Keratinocyte (primary cell): Measurements from ENCODE around the gene ARHGAP6. TPM values are rescaled to one million over a fixed set of nuclear protein-coding genes. Genes with fewer than 3 reads are reported as not detected.

Experiments
- DNase-seq: peaks from one replicate; pipeline ENCODE4 v3.0.0-alpha.2; 2011; ENCODE audit warnings: low read depth, missing footprints, low spot score
- FAIRE-seq: peaks from 2 replicates; lab custom pipeline; 2011; peaks lifted over from hg19 to GRCh38; lab: Jason Lieb, UNC
- H2AFZ ChIP-seq: 2 replicates; pipeline ENCODE4 v1.6.0; 2012; ENCODE audit warnings: low read length, control low read depth, inconsistent platforms; ENCODE audit not compliant: control insufficient read depth
- H3K27ac ChIP-seq: 2 replicates; pipeline ENCODE4 v1.5.1; 2011; ENCODE audit warnings: low read length; ENCODE audit not compliant: control insufficient read depth, insufficient read depth
- H3K27me3 ChIP-seq: 3 replicates; pipeline ENCODE4 v1.6.0; 2011; ENCODE audit warnings: low read length; ENCODE audit not compliant: control insufficient read depth, insufficient read depth; ENCODE audit errors: extremely low read depth
- H3K36me3 ChIP-seq, 2 experiments: 2 replicates in 1 of 2; 3 replicates in 1 of 2; pipeline ENCODE4 v1.5.1; 2011; ENCODE audit warnings: low read length in 2 of 2, mild to moderate bottlenecking in 1 of 2; ENCODE audit not compliant: control insufficient read depth in 2 of 2, insufficient read depth in 2 of 2; ENCODE audit errors: extremely low read depth in 1 of 2
- H3K4me1 ChIP-seq: 3 replicates; pipeline ENCODE4 v1.5.1; 2011; ENCODE audit warnings: low read length; ENCODE audit not compliant: control insufficient read depth, insufficient read depth; ENCODE audit errors: extremely low read depth
- H3K4me2 ChIP-seq: 3 replicates; pipeline ENCODE4 v1.6.0; 2011; ENCODE audit warnings: low read depth, low read length; ENCODE audit not compliant: control insufficient read depth, insufficient read depth; ENCODE audit errors: extremely low read depth
- H3K4me3 ChIP-seq, 3 experiments: fragments of 200-600 bp in 1 of 3; sonication (generic) in 1 of 3; 2 replicates in 2 of 3; 3 replicates in 1 of 3; pipeline ENCODE4 v1.5.1; 2011 to 2016; ENCODE audit warnings: low read length in 3 of 3, mild to moderate bottlenecking in 3 of 3, control low read depth in 2 of 3, inconsistent platforms in 1 of 3, low read depth in 1 of 3, mixed read lengths in 1 of 3, mixed run types in 1 of 3, moderate library complexity in 1 of 3; ENCODE audit not compliant: control insufficient read depth in 2 of 3, insufficient read depth in 2 of 3; ENCODE audit errors: extremely low read depth in 1 of 3
- H3K79me2 ChIP-seq: 2 replicates; pipeline ENCODE4 v1.6.0; 2012; ENCODE audit warnings: low read length; ENCODE audit not compliant: control insufficient read depth, insufficient read depth
- H3K9ac ChIP-seq: 3 replicates; pipeline ENCODE4 v1.6.0; 2011; ENCODE audit warnings: low read length; ENCODE audit not compliant: control insufficient read depth, insufficient read depth; ENCODE audit errors: extremely low read depth
- H3K9me1 ChIP-seq: 3 replicates; pipeline ENCODE4 v1.6.0; 2011; ENCODE audit warnings: low read length; ENCODE audit not compliant: control insufficient read depth, insufficient read depth; ENCODE audit errors: extremely low read depth
- H3K9me3 ChIP-seq: 2 replicates; pipeline ENCODE4 v1.5.1; 2012; ENCODE audit warnings: low read depth, low read length; ENCODE audit not compliant: control insufficient read depth
- H4K20me1 ChIP-seq: 3 replicates; pipeline ENCODE4 v1.6.0; 2011; ENCODE audit warnings: low read length; ENCODE audit not compliant: control insufficient read depth, insufficient read depth; ENCODE audit errors: extremely low read depth
- CTCF ChIP-seq, 3 experiments: IDR thresholded peaks in 1 of 3; conservative IDR thresholded peaks in 1 of 3; optimal IDR thresholded peaks in 1 of 3; 2 replicates in 2 of 3; 3 replicates in 1 of 3; pipeline versions ENCODE3 to v1.5.1; 2011; ENCODE audit warnings: low read length in 3 of 3, mild to moderate bottlenecking in 3 of 3, moderate library complexity in 2 of 3, control low read depth in 1 of 3, inconsistent platforms in 1 of 3; ENCODE audit not compliant: insufficient read depth in 2 of 3; ENCODE audit errors: extremely low read depth in 1 of 3
- EZH2 ChIP-seq: IDR thresholded peaks from one replicate; pipeline ENCODE4 v1.6.1; 2012; ENCODE audit warnings: inconsistent platforms, mild to moderate bottlenecking, low read length, moderate library complexity
- dilution Hi-C: fragments of 300-500 bp; cut with MboI; formaldehyde crosslinking; loops from one replicate; pipeline ENCODE4 v1.7.0; 2020; ENCODE audit warnings: low sequenced_read_pairs; ENCODE audit not compliant: extremely low pct_ligation_motif_present
- polyA plus RNA-seq, 5 experiments: library from polyadenylated mRNA; depleted of rRNA in 3 of 5; stranded (reverse) in 3 of 5; stranded (forward) in 1 of 5; unstranded in 1 of 5; fragments of >200 nt; gene quantifications; 1 replicate in 1 of 5; 2 replicates in 3 of 5; 3 replicates in 1 of 5; pipeline versions ENCODE4 v1.2.1 to v1.2.3, GENCODE V29; 2011 to 2012; ENCODE audit warnings: missing spikeins in 2 of 5, low read depth in 1 of 5, low replicate concordance in 1 of 5

The ARHGAP6 gene
- polyA plus RNA-seq, 1 donor (not counting 4 experiments of a cell fraction or from before 2014, with no cell fraction given), result 0.01 TPM

GRCh38 chrX:11129534-11130105 is 536.1 kb downstream of the ARHGAP6 start:
- Histone ChIP-seq H3K9me1 (no peaks in the 10 kb centered on the region), H3K9me3 (no peaks in the 10 kb centered on the region), H3K79me2 (no peaks in the 10 kb centered on the region), H3K4me1 (no peaks in the 10 kb centered on the region), H3K9ac (no peak overlapping the region), H3K4me2 (no peak overlapping the region), H3K27me3 (no peaks in the 10 kb centered on the region), H4K20me1 (no peaks in the 10 kb centered on the region), H3K4me3 (no peak overlapping the region), H3K36me3 (no peaks in the 10 kb centered on the region), H2AFZ (no peak overlapping the region), H3K27ac (no peak overlapping the region)
- DNase-seq (no peak), FAIRE-seq (no peak)
- TF ChIP-seq EZH2 (no peak), CTCF (optimal IDR thresholded peaks at IDR 0.05 in 1 of 3, IDR thresholded peaks at IDR 0.05 in 1 of 3, conservative IDR thresholded peaks at IDR 0.05 in 1 of 3; ENCODE audit: extremely low read depth in 1 of 3, insufficient read depth in 2 of 3, low read length in 3 of 3) (no peak)
- dilution Hi-C loops, result loop anchor here (10.0 kb wide), 1 partner anchor 935 kb away; no protein-coding TSS in a partner anchor

GRCh38 chrX:11125060-11125459 is 540.7 kb downstream of the ARHGAP6 start:
- Histone ChIP-seq H3K9ac (no peak overlapping the region), H3K4me3 (no peak overlapping the region), H3K27me3 (no peaks in the 10 kb centered on the region), H3K27ac (no peak overlapping the region), H3K4me1 (no peaks in the 10 kb centered on the region), H3K36me3 (peaks cover 0 to 2% of the 10 kb centered on the region in 2 experiments), H4K20me1 (no peaks in the 10 kb centered on the region), H3K79me2 (no peaks in the 10 kb centered on the region), H3K4me2 (no peak overlapping the region), H3K9me1 (no peaks in the 10 kb centered on the region), H3K9me3 (no peaks in the 10 kb centered on the region), H2AFZ (no peak overlapping the region)
- DNase-seq, result no peak
- no peak for FAIRE-seq
- TF ChIP-seq EZH2 (no peak), CTCF (optimal IDR thresholded peaks at IDR 0.05 in 1 of 3, IDR thresholded peaks at IDR 0.05 in 1 of 3, conservative IDR thresholded peaks at IDR 0.05 in 1 of 3; ENCODE audit: extremely low read depth in 1 of 3, insufficient read depth in 2 of 3, low read length in 3 of 3) (no peak)
- dilution Hi-C loops, result no loop called here
